GM12878 (cell line): ENCODE measurements around the gene NAA38.

Experiments used
- CBX5 ChIP-seq: sonication (generic); IDR thresholded peaks from 2 replicates; pipeline ENCODE4 v1.6.1; 2016; ENCODE audit warnings: low read depth, moderate library complexity, mild to moderate bottlenecking, inconsistent platforms
- CTCF ChIP-seq, 3 experiments: IDR thresholded peaks in 2 of 3; conservative IDR thresholded peaks in 1 of 3; 2 replicates each; pipeline ENCODE4 v1.5.1; 2011; ENCODE audit warnings: low read depth in 3 of 3, low read length in 3 of 3, mild to moderate bottlenecking in 3 of 3, control low read depth in 2 of 3, moderate library complexity in 2 of 3, inconsistent platforms in 1 of 3, mixed read lengths in 1 of 3; ENCODE audit not compliant: control insufficient read depth in 2 of 3, insufficient read depth in 1 of 3; ENCODE audit errors: extremely low read depth in 1 of 3
- E4F1 ChIP-seq: fragments of 450-650 bp; IDR thresholded peaks from 2 replicates; pipeline ENCODE4 v1.6.1; 2018; ENCODE audit warnings: borderline replicate concordance, mild to moderate bottlenecking; ENCODE audit not compliant: partially characterized antibody
- MAX ChIP-seq: IDR thresholded peaks from 2 replicates; pipeline ENCODE4 v1.6.1; 2012; ENCODE audit warnings: low read depth, low read length, improper control_type of control experiment
- POLR2A ChIP-seq: IDR thresholded peaks from 2 replicates; pipeline ENCODE4 v1.6.1; 2011; ENCODE audit warnings: low read depth, mild to moderate bottlenecking, low read length
- POU2F2 ChIP-seq: IDR thresholded peaks from 3 replicates; pipeline ENCODE4 v1.6.1; 2011; ENCODE audit warnings: low read depth, mild to moderate bottlenecking, low read length, borderline replicate concordance
- RB1 ChIP-seq: fragments of 450-650 bp; formaldehyde crosslinking; IDR thresholded peaks from 2 replicates; pipeline ENCODE4 v1.6.1; 2017; ENCODE audit warnings: mild to moderate bottlenecking, borderline replicate concordance
- REST ChIP-seq: IDR thresholded peaks from 2 replicates; pipeline ENCODE4 v1.6.1; 2012; ENCODE audit warnings: mild to moderate bottlenecking, low read depth, low read length
- SKIL ChIP-seq: fragments of 450-650 bp; IDR thresholded peaks from 2 replicates; pipeline ENCODE4 v1.6.1; 2017; ENCODE audit warnings: mild to moderate bottlenecking, low read depth, inconsistent platforms; ENCODE audit not compliant: poor library complexity, severe bottlenecking
- SRF ChIP-seq, 2 experiments: IDR thresholded peaks; 2 replicates each; pipeline ENCODE4 v1.6.1; 2011; ENCODE audit warnings: low read depth in 2 of 2, low read length in 2 of 2, mild to moderate bottlenecking in 1 of 2, moderate library complexity in 1 of 2
- USF2 ChIP-seq: IDR thresholded peaks from 2 replicates; pipeline ENCODE4 v1.6.1; 2011; ENCODE audit warnings: low read depth, low read length, improper control_type of control experiment, borderline replicate concordance
- YY1 ChIP-seq: IDR thresholded peaks from 2 replicates; pipeline ENCODE4 v1.6.1; 2011; ENCODE audit warnings: low read depth, mild to moderate bottlenecking, low read length

GRCh38 chr17:7839190-7839875 is 18.0 kb downstream of the NAA38 start:
- TF ChIP-seq YY1: no peak
- no peak for TF ChIP-seq CTCF (IDR thresholded peaks at IDR 0.05 in 2 of 3, conservative IDR thresholded peaks at IDR 0.05 in 1 of 3; ENCODE audit: control insufficient read depth in 2 of 3, extremely low read depth in 1 of 3, insufficient read depth in 1 of 3, low read depth in 3 of 3, low read length in 3 of 3)
- no peak for TF ChIP-seq CBX5
- no peak for TF ChIP-seq SRF (IDR thresholded peaks at IDR 0.05; ENCODE audit: low read depth in 2 of 2, low read length in 2 of 2)
- no peak for TF ChIP-seq POLR2A
- no peak for TF ChIP-seq USF2
- TF ChIP-seq RB1: no peak
- no peak for TF ChIP-seq POU2F2
- no peak for TF ChIP-seq REST
- TF ChIP-seq SKIL: no peak
- no peak for TF ChIP-seq E4F1
- TF ChIP-seq MAX: no peak
